ENCODE results near the gene DPM3. TPM values are rescaled to one million over a fixed set of nuclear protein-coding genes. Genes with fewer than 3 reads are reported as not detected.
"Not testable (repeated sequence)": the region's sequence is repeated elsewhere in the genome, so short reads cannot be mapped to it uniquely, and the experiment has no call there.

DPM3 gene, protein sequence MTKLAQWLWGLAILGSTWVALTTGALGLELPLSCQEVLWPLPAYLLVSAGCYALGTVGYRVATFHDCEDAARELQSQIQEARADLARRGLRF
- 43.7 and 45.1 TPM in 2 replicates for total RNA-seq

DNA sequence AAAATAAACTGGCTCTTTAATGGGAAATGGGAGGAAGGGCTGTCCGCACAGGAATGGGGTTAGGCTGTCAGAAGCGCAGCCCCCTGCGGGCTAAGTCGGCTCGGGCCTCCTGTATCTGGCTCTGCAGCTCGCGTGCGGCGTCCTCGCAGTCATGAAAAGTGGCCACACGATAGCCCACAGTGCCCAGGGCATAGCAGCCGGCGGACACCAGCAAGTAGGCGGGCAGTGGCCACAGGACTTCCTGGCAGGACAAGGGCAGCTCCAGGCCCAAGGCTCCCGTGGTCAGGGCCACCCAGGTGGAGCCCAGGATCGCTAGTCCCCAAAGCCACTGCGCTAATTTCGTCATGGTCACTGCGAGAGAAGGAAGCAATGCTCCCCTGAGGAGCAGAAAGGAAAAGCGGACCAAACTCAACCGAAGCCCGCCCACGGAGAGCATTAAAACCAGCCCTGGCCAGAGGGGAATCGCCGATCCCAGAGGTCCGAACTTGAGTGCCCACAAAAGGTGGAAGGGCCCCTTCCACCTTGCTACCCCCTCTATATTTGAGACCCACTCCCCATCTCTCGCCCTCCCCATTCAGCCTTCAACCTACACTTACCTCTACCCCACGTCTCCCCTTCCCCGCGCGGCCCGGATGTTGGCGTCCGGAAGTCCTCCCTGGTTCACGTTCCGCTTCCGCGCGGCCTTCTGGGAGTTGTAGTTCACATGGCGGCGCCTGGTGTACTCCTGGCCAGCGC lies at the start of gene DPM3:
DPM3 (minus strand) TSS at position 637 of the 735 bp plus-strand sequence; CDS start at position 346, 291 bp downstream.
- H3K27ac Mint-ChIP-seq = peak within 1 kb of the TSS; percentile 95
- intact Hi-C loops (cut with micrococcal nuclease) = loop anchor here (1.0 to 5.0 kb wide), 7 partner anchors 33 to 1142 kb away; partner anchors contain the start of genes KRTCAP2, RUSC1, SMG5 and TMEM79
- DNase-seq (ENCODE audit: low spot score) = peak; percentile 85
- no peaks in the 10 kb centered on the region for H3K9me3 Mint-ChIP-seq
- H3K36me3 Mint-ChIP-seq (ENCODE audit: low read depth) = peaks cover 26% of the 10 kb centered on the region
- H3K4me1 Mint-ChIP-seq (ENCODE audit: low read depth) = peaks cover 37% of the 10 kb centered on the region
- peak within 1 kb of the TSS; percentile 94 for H3K4me3 Mint-ChIP-seq
- H3K27me3 Mint-ChIP-seq (ENCODE audit: insufficient read depth) = peaks cover 4% of the 10 kb centered on the region

- peaks cover 33% of the 10 kb centered on the region for H3K4me1 Mint-ChIP-seq (ENCODE audit: low read depth)
- intact Hi-C loops (cut with micrococcal nuclease) = loop anchor here (5.0 kb wide), 2 partner anchors 218 to 372 kb away; partner anchors contain the start of genes ASH1L, CKS1B and SHC1
Measured at GRCh38 chr1:155189926-155190325, 49.6 kb upstream of the DPM3 start.

GRCh38 chr1:155188268-155188667 lies 47.9 kb upstream of the DPM3 start:
- Mint-ChIP-seq H3K27me3 (ENCODE audit: insufficient read depth) (no peaks in the 10 kb centered on the region), H3K27ac (peak overlapping the region; percentile 71), H3K9me3 (no peaks in the 10 kb centered on the region), H3K36me3 (ENCODE audit: low read depth) (peaks cover 8% of the 10 kb centered on the region), H3K4me1 (ENCODE audit: low read depth) (peaks cover 21% of the 10 kb centered on the region), H3K4me3 (no peak overlapping the region)
- no peak for DNase-seq (ENCODE audit: low spot score)
- intact Hi-C loops (cut with micrococcal nuclease) = no loop called here

More at GRCh38 chr1:155189926-155190325, 49.6 kb upstream of the DPM3 start:
- H3K9me3 Mint-ChIP-seq; H3K27me3 Mint-ChIP-seq (ENCODE audit: insufficient read depth); H3K4me3 Mint-ChIP-seq; H3K27ac Mint-ChIP-seq; DNase-seq (ENCODE audit: low spot score); H3K36me3 Mint-ChIP-seq (ENCODE audit: low read depth): not testable (repeated sequence)

- Mint-ChIP-seq H3K36me3 (ENCODE audit: low read depth) (peaks cover 10% of the 10 kb centered on the region), H3K27me3 (ENCODE audit: insufficient read depth) (no peaks in the 10 kb centered on the region)
Measured at GRCh38 chr1:155187456-155187891, 47.1 kb upstream of the DPM3 start.

GRCh38 chr1:155186794-155187455 lies 46.6 kb upstream of the DPM3 start:
- Mint-ChIP-seq H3K36me3 (ENCODE audit: low read depth) (peaks cover 14% of the 10 kb centered on the region), H3K27ac (no peak overlapping the region), H3K27me3 (ENCODE audit: insufficient read depth) (no peaks in the 10 kb centered on the region), H3K4me1 (ENCODE audit: low read depth) (peaks cover 9% of the 10 kb centered on the region), H3K4me3 (no peak overlapping the region), H3K9me3 (no peaks in the 10 kb centered on the region)
- intact Hi-C loops (cut with micrococcal nuclease) = loop anchor here (1.0 kb wide), 1 partner anchor 8 kb away; no protein-coding TSS in a partner anchor
- DNase-seq (ENCODE audit: low spot score) = no peak

More at GRCh38 chr1:155187456-155187891, 47.1 kb upstream of the DPM3 start:
- Mint-ChIP-seq H3K4me1 (ENCODE audit: low read depth) (peaks cover 14% of the 10 kb centered on the region), H3K27ac (no peak overlapping the region), H3K4me3 (no peak overlapping the region), H3K9me3 (no peaks in the 10 kb centered on the region)
- intact Hi-C loops (cut with micrococcal nuclease) = loop anchor here (1.0 kb wide), 1 partner anchor 8 kb away; no protein-coding TSS in a partner anchor
- DNase-seq (ENCODE audit: low spot score) = no peak

- no peaks in the 10 kb centered on the region for H3K9me3 Mint-ChIP-seq
- DNase-seq (ENCODE audit: low spot score) = no peak
- intact Hi-C loops (cut with micrococcal nuclease) = no loop called here
- no peak overlapping the region for H3K27ac Mint-ChIP-seq
- peaks cover 9% of the 10 kb centered on the region for H3K4me1 Mint-ChIP-seq (ENCODE audit: low read depth)
- no peaks in the 10 kb centered on the region for H3K27me3 Mint-ChIP-seq (ENCODE audit: insufficient read depth)
- peaks cover 15% of the 10 kb centered on the region for H3K36me3 Mint-ChIP-seq (ENCODE audit: low read depth)
- no peak overlapping the region for H3K4me3 Mint-ChIP-seq
Measured at GRCh38 chr1:155186067-155186793, 45.9 kb upstream of the DPM3 start.

GRCh38 chr1:155185783-155186066 lies 45.4 kb upstream of the DPM3 start:
- Mint-ChIP-seq H3K27me3 (ENCODE audit: insufficient read depth) (no peaks in the 10 kb centered on the region), H3K4me3 (no peak overlapping the region), H3K36me3 (ENCODE audit: low read depth) (peaks cover 17% of the 10 kb centered on the region), H3K4me1 (ENCODE audit: low read depth) (peaks cover 12% of the 10 kb centered on the region), H3K9me3 (no peaks in the 10 kb centered on the region), H3K27ac (no peak overlapping the region)
- DNase-seq (ENCODE audit: low spot score) = no peak
- intact Hi-C loops (cut with micrococcal nuclease) = no loop called here

DNA sequence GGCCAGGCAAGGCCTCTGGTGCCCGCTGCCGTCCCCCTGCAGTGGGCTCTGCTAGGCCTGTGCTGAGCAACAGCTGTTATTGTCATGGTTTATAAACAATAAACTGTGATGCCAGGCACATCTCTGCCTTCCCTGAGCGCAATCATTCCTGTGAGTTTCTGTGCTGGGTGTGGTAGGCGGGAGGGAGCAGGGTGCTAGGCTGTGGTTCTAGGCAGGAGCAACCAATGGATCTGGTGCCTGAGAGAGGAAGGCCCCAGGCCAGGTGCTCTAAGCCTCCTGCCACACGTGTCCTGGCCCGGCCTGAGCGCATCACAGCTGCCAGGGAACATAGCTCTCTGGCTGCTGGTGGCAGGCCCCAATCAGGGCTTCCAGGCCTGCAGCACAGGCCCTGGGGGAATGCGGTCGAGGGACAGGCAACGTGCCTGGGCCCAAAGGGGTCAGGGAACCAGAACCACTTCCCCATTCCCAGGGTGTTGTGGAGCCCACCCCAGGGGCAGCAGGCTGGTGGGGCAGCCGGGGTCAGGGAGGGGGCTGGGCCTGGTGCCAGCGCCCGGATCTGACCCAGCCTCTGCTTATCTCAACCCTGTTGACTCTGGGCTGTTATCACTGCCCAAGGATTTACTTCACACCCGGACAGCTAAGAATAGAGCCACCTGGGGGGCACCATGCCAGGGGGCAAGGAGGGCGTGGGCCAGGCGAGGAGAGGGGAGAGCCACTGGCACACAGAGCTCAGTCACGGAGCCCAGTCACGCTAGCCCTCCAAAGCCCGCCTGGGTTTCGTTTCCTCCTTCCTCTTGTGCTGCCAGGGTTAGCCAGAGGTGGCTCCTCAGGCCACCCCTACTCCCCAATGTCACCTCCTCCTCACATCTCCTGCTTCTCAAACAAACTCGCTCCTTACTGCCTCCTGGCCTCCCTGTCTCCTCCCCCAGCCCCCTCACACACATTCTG lies 44.8 kb upstream of the DPM3 start:
- intact Hi-C loops (cut with micrococcal nuclease) = no loop called here

GRCh38 chr1:155184351-155184811 lies 44.0 kb upstream of the DPM3 start:
- Mint-ChIP-seq H3K27me3 (ENCODE audit: insufficient read depth) (no peaks in the 10 kb centered on the region), H3K4me3 (no peak overlapping the region), H3K36me3 (ENCODE audit: low read depth) (peaks cover 23% of the 10 kb centered on the region), H3K27ac (no peak overlapping the region), H3K4me1 (ENCODE audit: low read depth) (peaks cover 12% of the 10 kb centered on the region), H3K9me3 (no peaks in the 10 kb centered on the region)
- DNase-seq (ENCODE audit: low spot score) = no peak
- intact Hi-C loops (cut with micrococcal nuclease) = no loop called here

More for the DNA sequence above, 44.8 kb upstream of the DPM3 start:
- no peak overlapping the region for H3K4me3 Mint-ChIP-seq
- no peak for DNase-seq (ENCODE audit: low spot score)
- no peaks in the 10 kb centered on the region for H3K27me3 Mint-ChIP-seq (ENCODE audit: insufficient read depth)
- H3K27ac Mint-ChIP-seq = no peak overlapping the region
- H3K9me3 Mint-ChIP-seq = no peaks in the 10 kb centered on the region
- peaks cover 17% of the 10 kb centered on the region for H3K36me3 Mint-ChIP-seq (ENCODE audit: low read depth)
- H3K4me1 Mint-ChIP-seq (ENCODE audit: low read depth) = peaks cover 12% of the 10 kb centered on the region

- Mint-ChIP-seq H3K4me1 (ENCODE audit: low read depth) (peaks cover 12% of the 10 kb centered on the region), H3K27ac (no peak overlapping the region), H3K36me3 (ENCODE audit: low read depth) (peaks cover 28% of the 10 kb centered on the region), H3K9me3 (no peaks in the 10 kb centered on the region), H3K4me3 (no peak overlapping the region), H3K27me3 (ENCODE audit: insufficient read depth) (peaks cover under 1% of the 10 kb centered on the region)
- DNase-seq (ENCODE audit: low spot score) = no peak
- intact Hi-C loops (cut with micrococcal nuclease) = no loop called here
Measured at GRCh38 chr1:155183775-155184221, 43.5 kb upstream of the DPM3 start.

DNA sequence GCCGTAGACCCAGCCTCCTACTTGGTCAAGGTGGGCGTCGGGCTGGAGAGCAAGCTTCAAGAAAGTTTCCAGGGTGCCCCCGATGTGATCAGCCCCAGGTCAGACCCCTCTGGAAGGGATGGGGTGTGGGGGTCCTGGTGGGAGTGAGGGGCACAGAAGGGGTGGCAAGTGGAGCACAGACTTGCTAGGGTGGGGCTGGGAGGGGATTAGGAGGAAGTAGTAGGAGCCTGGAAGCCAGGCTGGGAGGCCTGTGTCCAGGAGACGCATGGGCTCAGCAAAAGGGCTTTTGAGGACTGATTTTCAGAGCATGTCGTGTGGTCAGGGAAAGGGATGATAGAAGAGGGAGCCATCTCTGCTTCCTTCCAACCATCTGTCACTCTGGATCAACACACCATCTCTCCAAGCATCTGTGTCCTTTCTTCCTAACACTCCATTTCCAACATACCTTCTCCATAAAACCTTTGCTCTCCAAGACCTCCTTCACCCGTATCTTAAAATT lies 41.8 kb upstream of the DPM3 start:
- DNase-seq (ENCODE audit: low spot score) = no peak
- Mint-ChIP-seq H3K27me3 (ENCODE audit: insufficient read depth) (peaks cover 2% of the 10 kb centered on the region), H3K4me1 (ENCODE audit: low read depth) (peaks cover 9% of the 10 kb centered on the region), H3K4me3 (no peak overlapping the region), H3K36me3 (ENCODE audit: low read depth) (peaks cover 31% of the 10 kb centered on the region), H3K27ac (no peak overlapping the region), H3K9me3 (no peaks in the 10 kb centered on the region)
- intact Hi-C loops (cut with micrococcal nuclease) = no loop called here
